ENCODE measurements around the gene UGGT1.
A peak's percentile ranks its signal among the peaks of the same experiment; 100 is the strongest.

UGGT1 gene

GRCh38 chr2:128178650-128179460, 87.9 kb downstream of the UGGT1 start:
- H3K27ac ChIP-seq (ENCODE audit: low read length) = no peak overlapping the region

GRCh38 chr2:128179461-128179755, 88.4 kb downstream of the UGGT1 start:
- Histone ChIP-seq H3K27me3 (ENCODE audit: insufficient read depth, low read length, poor library complexity) (no peaks in the 10 kb centered on the region), H3K4me2 (ENCODE audit: insufficient read depth, low read length) (no peak overlapping the region), H3K79me2 (ENCODE audit: insufficient read depth, low read length) (no peaks in the 10 kb centered on the region), H3K36me3 (ENCODE audit: insufficient read depth, low read length) (peaks cover 97% of the 10 kb centered on the region), H3K4me1 (ENCODE audit: insufficient read depth, low read length) (no peaks in the 10 kb centered on the region), H4K20me1 (ENCODE audit: insufficient read depth, low read length) (no peaks in the 10 kb centered on the region), H2AFZ (ENCODE audit: low read depth, low read length) (no peak overlapping the region), H3K4me3 (ENCODE audit: low read depth in 1 of 2, low read length in 2 of 2) (no peak overlapping the region), H3K9ac (ENCODE audit: low read depth, low read length) (no peak overlapping the region), H3K27ac (ENCODE audit: low read length) (no peak overlapping the region), H3K9me3 (ENCODE audit: insufficient read depth, low read length, severe bottlenecking) (no peaks in the 10 kb centered on the region)
- TF ChIP-seq CTCF (IDR thresholded peaks at IDR 0.05; ENCODE audit: borderline replicate concordance, extremely low read depth, low read length, poor library complexity, severe bottlenecking) (no peak), EZH2 (IDR thresholded peaks at IDR 0.05; ENCODE audit: borderline replicate concordance, low read depth, low read length, severe bottlenecking) (no peak)
- no peak for ATAC-seq (ENCODE audit: insufficient read depth, low read depth)
- DNase-seq = no peak

More at GRCh38 chr2:128178650-128179460, 87.9 kb downstream of the UGGT1 start:
- Histone ChIP-seq H3K9ac (ENCODE audit: low read depth, low read length) (no peak overlapping the region), H3K36me3 (ENCODE audit: insufficient read depth, low read length) (peaks cover 97% of the 10 kb centered on the region), H4K20me1 (ENCODE audit: insufficient read depth, low read length) (no peaks in the 10 kb centered on the region), H3K4me1 (ENCODE audit: insufficient read depth, low read length) (no peaks in the 10 kb centered on the region), H3K4me2 (ENCODE audit: insufficient read depth, low read length) (no peak overlapping the region), H3K27me3 (ENCODE audit: insufficient read depth, low read length, poor library complexity) (no peaks in the 10 kb centered on the region), H3K9me3 (ENCODE audit: insufficient read depth, low read length, severe bottlenecking) (no peaks in the 10 kb centered on the region), H3K79me2 (ENCODE audit: insufficient read depth, low read length) (no peaks in the 10 kb centered on the region), H2AFZ (ENCODE audit: low read depth, low read length) (no peak overlapping the region), H3K4me3 (ENCODE audit: low read depth in 1 of 2, low read length in 2 of 2) (no peak overlapping the region)
- ATAC-seq (ENCODE audit: insufficient read depth, low read depth) (peak; percentile 81), DNase-seq (peak; percentile 52)
- TF ChIP-seq EZH2 (IDR thresholded peaks at IDR 0.05; ENCODE audit: borderline replicate concordance, low read depth, low read length, severe bottlenecking) (no peak), CTCF (IDR thresholded peaks at IDR 0.05; ENCODE audit: borderline replicate concordance, extremely low read depth, low read length, poor library complexity, severe bottlenecking) (peak; percentile 74)

GRCh38 chr2:128180031-128180430, 89.0 kb downstream of the UGGT1 start:
- Histone ChIP-seq H3K27me3 (ENCODE audit: insufficient read depth, low read length, poor library complexity) (no peaks in the 10 kb centered on the region), H3K36me3 (ENCODE audit: insufficient read depth, low read length) (peaks cover 97% of the 10 kb centered on the region), H3K9ac (ENCODE audit: low read depth, low read length) (no peak overlapping the region), H4K20me1 (ENCODE audit: insufficient read depth, low read length) (no peaks in the 10 kb centered on the region), H3K79me2 (ENCODE audit: insufficient read depth, low read length) (no peaks in the 10 kb centered on the region), H3K4me3 (ENCODE audit: low read depth in 1 of 2, low read length in 2 of 2) (no peak overlapping the region), H3K4me1 (ENCODE audit: insufficient read depth, low read length) (no peaks in the 10 kb centered on the region), H3K27ac (ENCODE audit: low read length) (no peak overlapping the region), H3K9me3 (ENCODE audit: insufficient read depth, low read length, severe bottlenecking) (no peaks in the 10 kb centered on the region), H3K4me2 (ENCODE audit: insufficient read depth, low read length) (no peak overlapping the region), H2AFZ (ENCODE audit: low read depth, low read length) (no peak overlapping the region)
- DNase-seq (no peak), ATAC-seq (ENCODE audit: insufficient read depth, low read depth) (no peak)
- no peak for TF ChIP-seq EZH2 (IDR thresholded peaks at IDR 0.05; ENCODE audit: borderline replicate concordance, low read depth, low read length, severe bottlenecking)
- no peak for TF ChIP-seq CTCF (IDR thresholded peaks at IDR 0.05; ENCODE audit: borderline replicate concordance, extremely low read depth, low read length, poor library complexity, severe bottlenecking)
